HepG2 (cell line): ENCODE data around the gene THY1. TPM values are rescaled to one million over a fixed set of nuclear protein-coding genes. Genes with fewer than 3 reads are reported as not detected.

Source experiments
- ARNT ChIP-seq: fragments of 450-650 bp; IDR thresholded peaks from 2 replicates; pipeline ENCODE4 v1.6.1; 2017
- BORCS8-MEF2B ChIP-seq: sonication (generic); formaldehyde crosslinking; IDR thresholded peaks from 2 replicates; pipeline ENCODE4 v1.8.0; 2022; ENCODE audit warnings: mild to moderate bottlenecking, missing genetic modification reagents
- FOSL2 ChIP-seq: sonication (generic); formaldehyde crosslinking; IDR thresholded peaks from 2 replicates; pipeline ENCODE4 v1.4.0; 2020; ENCODE audit warnings: missing genetic modification reagents
- GLI4 ChIP-seq: sonication (generic); formaldehyde crosslinking; IDR thresholded peaks from 2 replicates; pipeline ENCODE4 v1.5.1; 2020; ENCODE audit warnings: missing genetic modification reagents, mild to moderate bottlenecking, moderate library complexity, borderline replicate concordance
- IKZF1 ChIP-seq: fragments of 450-650 bp; IDR thresholded peaks from 2 replicates; pipeline ENCODE4 v1.7.1; 2016
- LCORL ChIP-seq, 2 experiments: fragments of 450-650 bp in 1 of 2; sonication (generic) in 1 of 2; formaldehyde crosslinking in 1 of 2; IDR thresholded peaks; 2 replicates each; pipeline versions ENCODE4 v1.5.0 to v1.6.1; 2017 to 2020; ENCODE audit warnings: antibody characterized with exemption in 1 of 2, missing genetic modification reagents in 1 of 2
- POGZ ChIP-seq: sonication (generic); formaldehyde crosslinking; IDR thresholded peaks from 2 replicates; pipeline ENCODE4 v1.4.0; 2020; ENCODE audit warnings: mild to moderate bottlenecking, missing genetic modification reagents
- POLR2AphosphoS5 ChIP-seq: IDR thresholded peaks from 2 replicates; pipeline ENCODE4 v1.6.1; 2012; ENCODE audit warnings: low read depth, low read length
- PPARG ChIP-seq: conservative IDR thresholded peaks from 2 replicates; pipeline ENCODE4 v1.6.1; 2016; ENCODE audit warnings: missing biosample characterization, missing genetic modification reagents
- PTBP1 ChIP-seq: fragments of 200-400 bp; formaldehyde crosslinking; IDR thresholded peaks from 2 replicates; pipeline ENCODE4 v1.6.1; 2018; ENCODE audit warnings: low read length, low read depth; ENCODE audit not compliant: poor library complexity, severe bottlenecking
- ZFX ChIP-seq: sonication (generic); formaldehyde crosslinking; IDR thresholded peaks from 2 replicates; pipeline ENCODE4 v1.4.0; 2020; ENCODE audit warnings: mild to moderate bottlenecking, low read depth, missing genetic modification reagents, moderate library complexity
- ZMYM4 ChIP-seq: sonication (generic); formaldehyde crosslinking; IDR thresholded peaks from 2 replicates; pipeline ENCODE4 v1.8.1; 2023; ENCODE audit warnings: mild to moderate bottlenecking, missing genetic modification reagents
- ZNF274 ChIP-seq: sonication (generic); formaldehyde crosslinking; IDR thresholded peaks from 2 replicates; pipeline ENCODE4 v1.5.1; 2020; ENCODE audit warnings: mild to moderate bottlenecking, missing genetic modification reagents
- ZNF441 ChIP-seq: sonication (generic); formaldehyde crosslinking; IDR thresholded peaks from 2 replicates; pipeline ENCODE4 v1.7.0; 2021; ENCODE audit warnings: missing genetic modification reagents, borderline replicate concordance
- ZNF709 ChIP-seq: sonication (generic); formaldehyde crosslinking; IDR thresholded peaks from 2 replicates; pipeline ENCODE4 v1.5.0; 2020; ENCODE audit warnings: mild to moderate bottlenecking, missing genetic modification reagents
- ZNF713 ChIP-seq: sonication (generic); formaldehyde crosslinking; IDR thresholded peaks from 2 replicates; pipeline ENCODE4 v1.4.0; 2020; ENCODE audit warnings: mild to moderate bottlenecking, missing genetic modification reagents
- ZNF883 ChIP-seq: sonication (generic); formaldehyde crosslinking; IDR thresholded peaks from 2 replicates; pipeline ENCODE4 v1.5.1; 2020; ENCODE audit warnings: mild to moderate bottlenecking, missing genetic modification reagents; ENCODE audit errors: not compliant biosample characterization
- polyA plus RNA-seq, 8 experiments: library from polyadenylated mRNA; depleted of rRNA in 3 of 8; stranded (reverse) in 7 of 8; unstranded in 1 of 8; fragments of >200 nt; fragmentation: Illumina TruSeq in 4 of 8; extraction: Trizol in 4 of 8; gene quantifications; 2 replicates each; pipeline versions ENCODE4 v1.2.1 to v1.2.3, GENCODE V29; 2011 to 2016; ENCODE audit warnings: low read depth in 4 of 8, missing spikeins in 1 of 8, mixed read lengths in 1 of 8; ENCODE audit not compliant: insufficient read depth in 1 of 8
- total RNA-seq, 5 experiments: library from RNA; depleted of rRNA; stranded (reverse); fragments of >200 nt; fragmentation: Illumina TruSeq; extraction: Trizol; gene quantifications; 2 replicates each; pipeline ENCODE4 v1.2.3, GENCODE V29; 2016; ENCODE audit warnings: low read depth in 1 of 5
- TF ChIP-seq, protein P1 (sequence below): IDR thresholded peaks from 2 replicates; pipeline ENCODE4 v1.6.1; 2016; ENCODE audit warnings: mild to moderate bottlenecking
- TF ChIP-seq, protein P2 (sequence below): sonication (generic); formaldehyde crosslinking; IDR thresholded peaks from 2 replicates; pipeline ENCODE4 v1.4.0; 2020; ENCODE audit warnings: missing genetic modification reagents
- TF ChIP-seq, protein P3 (sequence below): sonication (generic); formaldehyde crosslinking; IDR thresholded peaks from 2 replicates; pipeline ENCODE4 v1.5.1; 2020; ENCODE audit warnings: mild to moderate bottlenecking, missing genetic modification reagents, borderline replicate concordance

The THY1 gene
- total and polyA plus RNA-seq, 2 of the 13 experiments (the other 11 are each of a cell fraction or from before 2014, with no cell fraction given), result not detected

DNA sequence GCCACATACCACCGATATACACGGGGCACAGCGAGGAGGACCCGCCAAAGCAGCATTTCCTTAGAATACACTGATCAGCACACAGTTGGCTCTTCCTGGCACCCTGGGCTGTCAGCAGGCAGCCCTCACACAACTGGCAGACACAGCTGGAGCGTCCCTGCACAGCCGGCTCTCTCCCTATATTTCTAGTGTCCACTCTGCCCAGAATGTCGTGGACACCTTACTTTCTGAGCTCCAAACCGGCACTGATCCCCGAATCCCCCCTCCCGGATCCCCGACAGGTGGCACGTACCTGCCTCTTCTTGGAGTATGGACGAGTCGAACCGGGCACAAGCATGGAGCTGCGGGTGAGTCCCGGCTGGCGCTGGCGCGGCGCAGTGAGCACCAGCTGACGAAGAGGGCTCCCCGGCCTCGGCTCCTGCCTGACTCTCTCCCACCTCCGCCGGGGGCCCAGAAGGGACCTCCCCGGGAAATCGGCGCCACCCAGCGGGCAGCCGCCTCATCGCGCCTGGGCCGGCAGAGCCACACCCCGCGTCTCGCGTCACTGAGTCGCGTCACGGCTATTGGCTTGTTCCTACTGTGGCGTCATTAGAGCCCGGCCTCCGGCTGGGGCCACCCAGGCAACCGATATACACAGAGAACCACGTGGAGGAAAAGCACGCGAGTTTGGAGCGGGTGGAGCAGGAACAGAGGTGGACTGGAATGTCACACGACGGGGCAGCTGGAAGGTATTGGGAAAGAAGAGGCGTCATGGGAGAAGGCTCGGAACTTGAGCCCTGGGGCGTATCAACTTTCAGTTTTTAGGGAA is 41.6 kb downstream of the THY1 start, which contains the start of gene USP2 (continued):
- TF ChIP-seq, protein P1, sequence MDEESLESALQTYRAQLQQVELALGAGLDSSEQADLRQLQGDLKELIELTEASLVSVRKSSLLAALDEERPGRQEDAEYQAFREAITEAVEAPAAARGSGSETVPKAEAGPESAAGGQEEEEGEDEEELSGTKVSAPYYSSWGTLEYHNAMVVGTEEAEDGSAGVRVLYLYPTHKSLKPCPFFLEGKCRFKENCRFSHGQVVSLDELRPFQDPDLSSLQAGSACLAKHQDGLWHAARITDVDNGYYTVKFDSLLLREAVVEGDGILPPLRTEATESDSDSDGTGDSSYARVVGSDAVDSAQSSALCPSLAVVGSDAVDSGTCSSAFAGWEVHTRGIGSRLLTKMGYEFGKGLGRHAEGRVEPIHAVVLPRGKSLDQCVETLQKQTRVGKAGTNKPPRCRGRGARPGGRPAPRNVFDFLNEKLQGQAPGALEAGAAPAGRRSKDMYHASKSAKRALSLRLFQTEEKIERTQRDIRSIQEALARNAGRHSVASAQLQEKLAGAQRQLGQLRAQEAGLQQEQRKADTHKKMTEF, result peak; percentile 84
- TF ChIP-seq, protein P2, sequence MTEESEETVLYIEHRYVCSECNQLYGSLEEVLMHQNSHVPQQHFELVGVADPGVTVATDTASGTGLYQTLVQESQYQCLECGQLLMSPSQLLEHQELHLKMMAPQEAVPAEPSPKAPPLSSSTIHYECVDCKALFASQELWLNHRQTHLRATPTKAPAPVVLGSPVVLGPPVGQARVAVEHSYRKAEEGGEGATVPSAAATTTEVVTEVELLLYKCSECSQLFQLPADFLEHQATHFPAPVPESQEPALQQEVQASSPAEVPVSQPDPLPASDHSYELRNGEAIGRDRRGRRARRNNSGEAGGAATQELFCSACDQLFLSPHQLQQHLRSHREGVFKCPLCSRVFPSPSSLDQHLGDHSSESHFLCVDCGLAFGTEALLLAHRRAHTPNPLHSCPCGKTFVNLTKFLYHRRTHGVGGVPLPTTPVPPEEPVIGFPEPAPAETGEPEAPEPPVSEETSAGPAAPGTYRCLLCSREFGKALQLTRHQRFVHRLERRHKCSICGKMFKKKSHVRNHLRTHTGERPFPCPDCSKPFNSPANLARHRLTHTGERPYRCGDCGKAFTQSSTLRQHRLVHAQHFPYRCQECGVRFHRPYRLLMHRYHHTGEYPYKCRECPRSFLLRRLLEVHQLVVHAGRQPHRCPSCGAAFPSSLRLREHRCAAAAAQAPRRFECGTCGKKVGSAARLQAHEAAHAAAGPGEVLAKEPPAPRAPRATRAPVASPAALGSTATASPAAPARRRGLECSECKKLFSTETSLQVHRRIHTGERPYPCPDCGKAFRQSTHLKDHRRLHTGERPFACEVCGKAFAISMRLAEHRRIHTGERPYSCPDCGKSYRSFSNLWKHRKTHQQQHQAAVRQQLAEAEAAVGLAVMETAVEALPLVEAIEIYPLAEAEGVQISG, result peak; percentile 67
- TF ChIP-seq BORCS8-MEF2B (CRISPR knock-in tag) (0 out of 2 replicates have a peak, but pooled peaks have one; percentile 73), ZMYM4 (CRISPR knock-in tag) (peak; percentile 73; the same call in 1 of the 2 replicates), ZNF709 (CRISPR knock-in tag) (peak; percentile 57; the same call in 1 of the 2 replicates), ZNF713 (CRISPR knock-in tag) (no peak), FOSL2 (peak; percentile 59), IKZF1 (no peak), POGZ (peak; percentile 83), ZFX (CRISPR knock-in tag) (peak; percentile 44; the same call in 1 of the 2 replicates), ZNF274 (CRISPR knock-in tag) (peak; percentile 30; the same call in 1 of the 2 replicates), ARNT (no peak), GLI4 (0 out of 2 replicates have a peak, but pooled peaks have one; percentile 60), LCORL (IDR thresholded peaks at IDR 0.05) (no peak), LCORL (CRISPR knock-in tag; IDR thresholded peaks at IDR 0.05) (peak; percentile 69; the same call in 1 of the 2 replicates), ZNF883 (CRISPR knock-in tag) (peak; percentile 28), ZNF441 (CRISPR knock-in tag) (peak; percentile 79; the same call in 1 of the 2 replicates), PTBP1 (peak; percentile 70), PPARG (peak; percentile 42; the same call in 1 of the 2 replicates), POLR2AphosphoS5 (0 out of 2 replicates have a peak, but pooled peaks have one; percentile 46)
- TF ChIP-seq, protein P3, sequence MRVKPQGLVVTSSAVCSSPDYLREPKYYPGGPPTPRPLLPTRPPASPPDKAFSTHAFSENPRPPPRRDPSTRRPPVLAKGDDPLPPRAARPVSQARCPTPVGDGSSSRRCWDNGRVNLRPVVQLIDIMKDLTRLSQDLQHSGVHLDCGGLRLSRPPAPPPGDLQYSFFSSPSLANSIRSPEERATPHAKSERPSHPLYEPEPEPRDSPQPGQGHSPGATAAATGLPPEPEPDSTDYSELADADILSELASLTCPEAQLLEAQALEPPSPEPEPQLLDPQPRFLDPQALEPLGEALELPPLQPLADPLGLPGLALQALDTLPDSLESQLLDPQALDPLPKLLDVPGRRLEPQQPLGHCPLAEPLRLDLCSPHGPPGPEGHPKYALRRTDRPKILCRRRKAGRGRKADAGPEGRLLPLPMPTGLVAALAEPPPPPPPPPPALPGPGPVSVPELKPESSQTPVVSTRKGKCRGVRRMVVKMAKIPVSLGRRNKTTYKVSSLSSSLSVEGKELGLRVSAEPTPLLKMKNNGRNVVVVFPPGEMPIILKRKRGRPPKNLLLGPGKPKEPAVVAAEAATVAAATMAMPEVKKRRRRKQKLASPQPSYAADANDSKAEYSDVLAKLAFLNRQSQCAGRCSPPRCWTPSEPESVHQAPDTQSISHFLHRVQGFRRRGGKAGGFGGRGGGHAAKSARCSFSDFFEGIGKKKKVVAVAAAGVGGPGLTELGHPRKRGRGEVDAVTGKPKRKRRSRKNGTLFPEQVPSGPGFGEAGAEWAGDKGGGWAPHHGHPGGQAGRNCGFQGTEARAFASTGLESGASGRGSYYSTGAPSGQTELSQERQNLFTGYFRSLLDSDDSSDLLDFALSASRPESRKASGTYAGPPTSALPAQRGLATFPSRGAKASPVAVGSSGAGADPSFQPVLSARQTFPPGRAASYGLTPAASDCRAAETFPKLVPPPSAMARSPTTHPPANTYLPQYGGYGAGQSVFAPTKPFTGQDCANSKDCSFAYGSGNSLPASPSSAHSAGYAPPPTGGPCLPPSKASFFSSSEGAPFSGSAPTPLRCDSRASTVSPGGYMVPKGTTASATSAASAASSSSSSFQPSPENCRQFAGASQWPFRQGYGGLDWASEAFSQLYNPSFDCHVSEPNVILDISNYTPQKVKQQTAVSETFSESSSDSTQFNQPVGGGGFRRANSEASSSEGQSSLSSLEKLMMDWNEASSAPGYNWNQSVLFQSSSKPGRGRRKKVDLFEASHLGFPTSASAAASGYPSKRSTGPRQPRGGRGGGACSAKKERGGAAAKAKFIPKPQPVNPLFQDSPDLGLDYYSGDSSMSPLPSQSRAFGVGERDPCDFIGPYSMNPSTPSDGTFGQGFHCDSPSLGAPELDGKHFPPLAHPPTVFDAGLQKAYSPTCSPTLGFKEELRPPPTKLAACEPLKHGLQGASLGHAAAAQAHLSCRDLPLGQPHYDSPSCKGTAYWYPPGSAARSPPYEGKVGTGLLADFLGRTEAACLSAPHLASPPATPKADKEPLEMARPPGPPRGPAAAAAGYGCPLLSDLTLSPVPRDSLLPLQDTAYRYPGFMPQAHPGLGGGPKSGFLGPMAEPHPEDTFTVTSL (CRISPR knock-in tag), result peak; percentile 53; the same call in 1 of the 2 replicates
